ENCODE data around the gene TECTA. TPM values are rescaled to one million over a fixed set of nuclear protein-coding genes. Genes with fewer than 3 reads are reported as not detected.

TECTA gene
- total and polyA plus RNA-seq, 2 experiments from 2014 or later: 0.17 to 0.50 TPM

DNA sequence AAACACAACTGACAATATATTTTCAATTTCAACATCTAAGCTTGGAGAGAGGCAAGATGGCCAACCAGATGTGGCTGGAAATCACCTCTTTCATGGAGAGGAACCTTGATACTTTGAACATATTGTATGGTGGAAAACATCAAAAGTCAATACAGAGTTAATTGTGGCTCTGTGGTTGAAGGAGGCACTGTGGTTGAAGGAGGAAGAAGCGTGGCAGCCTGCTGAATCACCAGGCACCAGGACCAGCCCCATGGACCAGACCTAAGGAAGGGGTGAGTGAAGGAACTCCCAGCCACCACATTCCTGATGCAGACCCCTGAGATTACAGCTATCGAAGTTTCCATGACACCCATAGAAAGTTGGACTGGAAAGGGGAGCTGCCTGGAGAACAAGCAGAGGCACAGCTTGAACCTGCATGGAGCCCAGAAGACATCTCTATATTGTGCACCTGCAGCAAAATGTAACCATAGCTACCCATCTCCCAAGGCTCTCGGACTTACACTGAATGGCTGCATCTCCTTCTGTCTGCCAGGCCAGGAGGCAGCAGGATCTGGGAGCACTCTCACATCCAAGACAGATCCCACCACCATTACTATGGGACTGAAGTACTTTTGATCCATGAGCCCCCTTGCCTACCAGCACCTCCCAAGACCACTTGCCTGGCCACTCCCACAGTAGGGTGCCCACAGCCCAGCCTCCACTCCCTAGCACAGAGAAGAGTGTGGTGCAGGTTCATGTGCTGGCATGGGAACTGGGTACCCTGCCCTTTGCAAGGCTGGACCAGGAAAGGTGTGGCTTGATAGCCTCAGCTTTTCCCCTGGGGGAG, 111.7 kb downstream of the TECTA start:
- WGBS (ENCODE audit: low lambda C conversion rate, missing lambda C conversion rate): 95% methylated on average over 3 of the region's 3 CpGs
- no peak overlapping the region for H2AFZ ChIP-seq
- no peaks in the 10 kb centered on the region for H3K27me3 ChIP-seq
- H3K79me2 ChIP-seq: no peaks in the 10 kb centered on the region
- no peaks in the 10 kb centered on the region for H3K36me3 ChIP-seq (replicated peaks; ENCODE audit: insufficient read depth, low read depth)
- no peaks in the 10 kb centered on the region for H3K4me1 ChIP-seq (ENCODE audit: insufficient read depth)
- H3K4me3 ChIP-seq: no peak overlapping the region
- H3K9me2 ChIP-seq (replicated peaks; ENCODE audit: insufficient read depth): no peaks in the 10 kb centered on the region
- no peaks in the 10 kb centered on the region for H4K20me1 ChIP-seq (ENCODE audit: insufficient read depth, poor library complexity, severe bottlenecking)
- no peaks in the 10 kb centered on the region for H3K9me3 ChIP-seq (ENCODE audit: low read depth)
- H3K27ac ChIP-seq: no peak overlapping the region
- no peak overlapping the region for H3K4me2 ChIP-seq
- DNase-seq (ENCODE audit: low spot score): no peak
- TF ChIP-seq, protein P1, sequence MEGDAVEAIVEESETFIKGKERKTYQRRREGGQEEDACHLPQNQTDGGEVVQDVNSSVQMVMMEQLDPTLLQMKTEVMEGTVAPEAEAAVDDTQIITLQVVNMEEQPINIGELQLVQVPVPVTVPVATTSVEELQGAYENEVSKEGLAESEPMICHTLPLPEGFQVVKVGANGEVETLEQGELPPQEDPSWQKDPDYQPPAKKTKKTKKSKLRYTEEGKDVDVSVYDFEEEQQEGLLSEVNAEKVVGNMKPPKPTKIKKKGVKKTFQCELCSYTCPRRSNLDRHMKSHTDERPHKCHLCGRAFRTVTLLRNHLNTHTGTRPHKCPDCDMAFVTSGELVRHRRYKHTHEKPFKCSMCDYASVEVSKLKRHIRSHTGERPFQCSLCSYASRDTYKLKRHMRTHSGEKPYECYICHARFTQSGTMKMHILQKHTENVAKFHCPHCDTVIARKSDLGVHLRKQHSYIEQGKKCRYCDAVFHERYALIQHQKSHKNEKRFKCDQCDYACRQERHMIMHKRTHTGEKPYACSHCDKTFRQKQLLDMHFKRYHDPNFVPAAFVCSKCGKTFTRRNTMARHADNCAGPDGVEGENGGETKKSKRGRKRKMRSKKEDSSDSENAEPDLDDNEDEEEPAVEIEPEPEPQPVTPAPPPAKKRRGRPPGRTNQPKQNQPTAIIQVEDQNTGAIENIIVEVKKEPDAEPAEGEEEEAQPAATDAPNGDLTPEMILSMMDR (IDR thresholded peaks at IDR 0.05; ENCODE audit: poor library complexity): no peak
- TF ChIP-seq EZH2 (IDR thresholded peaks at IDR 0.05; ENCODE audit: borderline replicate concordance) (no peak), EZH2phosphoT487 (IDR thresholded peaks at IDR 0.05; ENCODE audit: low read depth, severe bottlenecking, unreplicated experiment) (no peak)

DNA sequence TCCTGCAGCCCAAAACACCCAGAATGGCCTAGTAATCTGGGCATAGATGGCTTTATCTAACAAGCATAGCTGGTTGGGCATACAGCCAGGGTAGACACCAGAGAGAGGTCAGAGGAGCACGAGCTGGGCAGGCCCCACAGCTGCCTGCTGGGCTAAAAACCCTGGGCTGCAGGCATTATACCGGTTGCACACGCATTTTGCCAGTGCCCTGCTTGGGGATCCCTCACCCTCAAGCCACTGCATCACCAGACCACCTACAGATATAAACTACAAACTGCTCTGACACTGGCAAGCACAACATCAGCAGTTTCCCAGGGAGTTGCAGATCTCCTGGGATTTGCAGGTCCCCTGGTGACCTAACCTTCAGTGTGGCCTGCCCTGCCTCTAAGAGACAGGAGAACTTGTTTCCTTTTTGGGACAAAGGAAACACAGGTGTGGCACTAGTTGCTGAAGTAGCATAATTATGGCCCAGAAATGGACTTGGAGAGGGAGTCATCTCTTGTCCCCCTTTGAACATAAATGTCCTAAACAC, 112.4 kb downstream of the TECTA start:
- no peak for TF ChIP-seq EZH2phosphoT487 (IDR thresholded peaks at IDR 0.05; ENCODE audit: low read depth, severe bottlenecking, unreplicated experiment)
- no peak overlapping the region for H3K4me2 ChIP-seq
- H3K27ac ChIP-seq: no peak overlapping the region
- no peaks in the 10 kb centered on the region for H3K9me2 ChIP-seq (replicated peaks; ENCODE audit: insufficient read depth)
- H3K4me1 ChIP-seq (ENCODE audit: insufficient read depth): no peaks in the 10 kb centered on the region
- no peak overlapping the region for H3K4me3 ChIP-seq
- H2AFZ ChIP-seq: no peak overlapping the region
- DNase-seq (ENCODE audit: low spot score): no peak
- no peaks in the 10 kb centered on the region for H3K36me3 ChIP-seq (replicated peaks; ENCODE audit: insufficient read depth, low read depth)
- no peaks in the 10 kb centered on the region for H3K9me3 ChIP-seq (ENCODE audit: low read depth)
- no peaks in the 10 kb centered on the region for H3K27me3 ChIP-seq
- H3K79me2 ChIP-seq: no peaks in the 10 kb centered on the region
- H4K20me1 ChIP-seq (ENCODE audit: insufficient read depth, poor library complexity, severe bottlenecking): no peaks in the 10 kb centered on the region
- WGBS (ENCODE audit: low lambda C conversion rate, missing lambda C conversion rate): 84% methylated on average over 3 of the region's 3 CpGs

DNA sequence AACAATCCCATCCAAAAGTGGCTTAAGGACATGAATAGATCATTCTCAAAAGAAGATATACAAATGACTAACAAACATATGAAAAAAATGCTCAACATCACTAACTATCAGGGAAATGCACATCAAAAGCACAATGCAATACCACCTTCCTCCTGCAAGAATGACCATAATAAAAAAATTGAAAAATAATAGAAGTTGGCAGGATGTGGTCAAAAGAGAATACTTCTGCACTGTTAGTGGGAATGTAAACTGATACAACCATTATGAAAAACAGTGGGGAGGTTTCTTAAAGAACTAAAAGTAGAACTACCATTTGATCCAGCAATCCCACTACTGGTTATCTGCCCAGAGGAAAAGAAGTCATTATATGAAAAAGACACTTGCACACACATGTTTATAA, 113.8 kb downstream of the TECTA start:
- Histone ChIP-seq H3K9me2 (replicated peaks; ENCODE audit: insufficient read depth) (no peaks in the 10 kb centered on the region), H3K36me3 (replicated peaks; ENCODE audit: insufficient read depth, low read depth) (no peaks in the 10 kb centered on the region), H4K20me1 (ENCODE audit: insufficient read depth, poor library complexity, severe bottlenecking) (no peaks in the 10 kb centered on the region), H3K27ac (no peak overlapping the region), H3K79me2 (no peaks in the 10 kb centered on the region), H3K27me3 (no peaks in the 10 kb centered on the region), H3K4me1 (ENCODE audit: insufficient read depth) (no peaks in the 10 kb centered on the region), H3K4me3 (no peak overlapping the region), H2AFZ (no peak overlapping the region), H3K9me3 (ENCODE audit: low read depth) (no peaks in the 10 kb centered on the region), H3K4me2 (no peak overlapping the region)
- TF ChIP-seq EZH2 (IDR thresholded peaks at IDR 0.05; ENCODE audit: borderline replicate concordance): no peak
- no peak for TF ChIP-seq EZH2phosphoT487 (IDR thresholded peaks at IDR 0.05; ENCODE audit: low read depth, severe bottlenecking, unreplicated experiment)
- TF ChIP-seq, protein P1 (IDR thresholded peaks at IDR 0.05; ENCODE audit: poor library complexity): no peak
- DNase-seq (ENCODE audit: low spot score): no peak

DNA sequence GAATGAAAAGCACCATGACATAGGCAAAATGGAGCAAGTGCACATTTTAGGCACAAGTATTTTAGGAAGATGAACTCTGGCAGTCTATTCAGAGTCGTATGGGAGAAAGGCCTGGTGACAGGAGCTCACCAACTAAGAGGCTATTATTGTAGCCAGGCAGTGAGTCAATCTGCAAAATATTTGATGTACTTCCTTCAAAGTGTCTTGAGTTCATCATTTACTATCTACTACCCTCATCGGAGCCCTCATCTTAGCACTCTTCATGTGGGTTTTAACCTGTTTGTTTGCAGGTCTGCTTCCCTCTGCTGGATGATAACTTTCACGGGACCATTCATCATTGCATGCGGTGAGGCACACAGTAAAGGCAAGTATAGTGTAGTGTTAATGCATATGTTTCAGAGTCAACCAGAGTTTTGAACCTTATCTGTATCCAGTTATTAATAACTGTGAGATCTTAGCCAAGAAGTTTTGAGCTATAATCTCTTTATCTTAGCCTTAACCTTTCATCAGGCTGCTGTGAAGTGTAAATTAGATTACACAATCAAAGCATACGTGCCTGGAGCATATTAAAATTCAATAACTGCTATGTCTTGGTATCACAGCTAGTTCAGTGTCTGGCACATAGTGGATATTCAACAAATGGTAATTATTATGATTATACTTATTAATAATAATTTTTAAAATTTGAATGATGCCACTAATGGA, 120.6 kb downstream of the TECTA start:
- Histone ChIP-seq H3K9me2 (replicated peaks; ENCODE audit: insufficient read depth) (no peaks in the 10 kb centered on the region), H3K4me3 (no peak overlapping the region), H3K36me3 (replicated peaks; ENCODE audit: insufficient read depth, low read depth) (no peaks in the 10 kb centered on the region), H3K4me2 (no peak overlapping the region), H4K20me1 (ENCODE audit: insufficient read depth, poor library complexity, severe bottlenecking) (no peaks in the 10 kb centered on the region), H3K27ac (no peak overlapping the region), H3K4me1 (ENCODE audit: insufficient read depth) (no peaks in the 10 kb centered on the region), H2AFZ (no peak overlapping the region), H3K79me2 (no peaks in the 10 kb centered on the region), H3K9me3 (ENCODE audit: low read depth) (no peaks in the 10 kb centered on the region), H3K27me3 (peaks cover 7% of the 10 kb centered on the region)
- no peak for DNase-seq (ENCODE audit: low spot score)
- TF ChIP-seq EZH2 (IDR thresholded peaks at IDR 0.05; ENCODE audit: borderline replicate concordance): no peak
- TF ChIP-seq EZH2phosphoT487 (IDR thresholded peaks at IDR 0.05; ENCODE audit: low read depth, severe bottlenecking, unreplicated experiment): no peak
- TF ChIP-seq, protein P1 (IDR thresholded peaks at IDR 0.05; ENCODE audit: poor library complexity): no peak
- WGBS (ENCODE audit: low lambda C conversion rate, missing lambda C conversion rate): 56% methylated on average over 5 of the region's 5 CpGs
